ENCODE measurements around the gene CACNA2D4.

DNA sequence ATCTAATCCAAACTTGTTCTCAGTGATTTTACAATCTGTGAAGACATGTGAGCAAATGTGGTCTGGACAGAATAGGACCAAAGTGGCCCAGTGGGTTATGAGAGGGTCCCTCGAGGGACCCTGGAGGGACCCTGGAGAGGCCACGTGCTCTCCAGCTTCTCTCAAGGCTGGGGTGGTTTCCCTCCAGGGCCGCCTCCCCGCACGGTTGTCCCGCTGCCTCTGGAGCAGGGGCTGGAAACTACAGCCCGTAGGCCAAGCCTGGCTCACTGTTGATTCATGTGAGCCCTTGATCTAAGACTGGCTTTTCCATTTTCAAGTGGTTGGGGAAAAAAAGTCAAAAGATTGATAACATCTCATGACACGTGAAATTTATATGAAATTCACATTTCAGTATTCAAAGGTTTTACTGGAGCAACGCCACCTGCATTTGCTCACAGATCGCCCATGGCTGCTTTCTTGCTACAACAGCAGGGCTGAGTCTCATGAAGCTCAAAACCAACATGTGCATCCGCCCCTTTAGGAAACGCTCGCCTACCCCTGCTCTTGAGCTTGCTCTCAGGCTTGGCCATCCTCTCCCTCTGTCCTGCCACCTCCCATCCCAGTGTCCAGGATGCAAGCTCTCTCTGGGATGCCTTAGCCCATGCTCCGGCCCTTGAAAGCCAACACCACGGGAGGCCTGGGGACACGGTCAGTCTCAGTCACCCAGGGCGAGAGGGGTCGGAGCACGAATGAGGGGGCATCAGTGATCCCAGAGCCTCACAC, 110.2 kb downstream of the CACNA2D4 start:
- no peak for TF ChIP-seq EZH2phosphoT487 (IDR thresholded peaks at IDR 0.05; ENCODE audit: borderline replicate concordance)
- TF ChIP-seq, protein P1, sequence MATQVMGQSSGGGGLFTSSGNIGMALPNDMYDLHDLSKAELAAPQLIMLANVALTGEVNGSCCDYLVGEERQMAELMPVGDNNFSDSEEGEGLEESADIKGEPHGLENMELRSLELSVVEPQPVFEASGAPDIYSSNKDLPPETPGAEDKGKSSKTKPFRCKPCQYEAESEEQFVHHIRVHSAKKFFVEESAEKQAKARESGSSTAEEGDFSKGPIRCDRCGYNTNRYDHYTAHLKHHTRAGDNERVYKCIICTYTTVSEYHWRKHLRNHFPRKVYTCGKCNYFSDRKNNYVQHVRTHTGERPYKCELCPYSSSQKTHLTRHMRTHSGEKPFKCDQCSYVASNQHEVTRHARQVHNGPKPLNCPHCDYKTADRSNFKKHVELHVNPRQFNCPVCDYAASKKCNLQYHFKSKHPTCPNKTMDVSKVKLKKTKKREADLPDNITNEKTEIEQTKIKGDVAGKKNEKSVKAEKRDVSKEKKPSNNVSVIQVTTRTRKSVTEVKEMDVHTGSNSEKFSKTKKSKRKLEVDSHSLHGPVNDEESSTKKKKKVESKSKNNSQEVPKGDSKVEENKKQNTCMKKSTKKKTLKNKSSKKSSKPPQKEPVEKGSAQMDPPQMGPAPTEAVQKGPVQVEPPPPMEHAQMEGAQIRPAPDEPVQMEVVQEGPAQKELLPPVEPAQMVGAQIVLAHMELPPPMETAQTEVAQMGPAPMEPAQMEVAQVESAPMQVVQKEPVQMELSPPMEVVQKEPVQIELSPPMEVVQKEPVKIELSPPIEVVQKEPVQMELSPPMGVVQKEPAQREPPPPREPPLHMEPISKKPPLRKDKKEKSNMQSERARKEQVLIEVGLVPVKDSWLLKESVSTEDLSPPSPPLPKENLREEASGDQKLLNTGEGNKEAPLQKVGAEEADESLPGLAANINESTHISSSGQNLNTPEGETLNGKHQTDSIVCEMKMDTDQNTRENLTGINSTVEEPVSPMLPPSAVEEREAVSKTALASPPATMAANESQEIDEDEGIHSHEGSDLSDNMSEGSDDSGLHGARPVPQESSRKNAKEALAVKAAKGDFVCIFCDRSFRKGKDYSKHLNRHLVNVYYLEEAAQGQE (IDR thresholded peaks at IDR 0.05; ENCODE audit: low read depth) = no peak
- TF ChIP-seq EZH2 (IDR thresholded peaks at IDR 0.05) = no peak
- TF ChIP-seq, protein P2, sequence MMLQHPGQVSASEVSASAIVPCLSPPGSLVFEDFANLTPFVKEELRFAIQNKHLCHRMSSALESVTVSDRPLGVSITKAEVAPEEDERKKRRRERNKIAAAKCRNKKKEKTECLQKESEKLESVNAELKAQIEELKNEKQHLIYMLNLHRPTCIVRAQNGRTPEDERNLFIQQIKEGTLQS (IDR thresholded peaks at IDR 0.05) = no peak
- TF ChIP-seq, protein P3, sequence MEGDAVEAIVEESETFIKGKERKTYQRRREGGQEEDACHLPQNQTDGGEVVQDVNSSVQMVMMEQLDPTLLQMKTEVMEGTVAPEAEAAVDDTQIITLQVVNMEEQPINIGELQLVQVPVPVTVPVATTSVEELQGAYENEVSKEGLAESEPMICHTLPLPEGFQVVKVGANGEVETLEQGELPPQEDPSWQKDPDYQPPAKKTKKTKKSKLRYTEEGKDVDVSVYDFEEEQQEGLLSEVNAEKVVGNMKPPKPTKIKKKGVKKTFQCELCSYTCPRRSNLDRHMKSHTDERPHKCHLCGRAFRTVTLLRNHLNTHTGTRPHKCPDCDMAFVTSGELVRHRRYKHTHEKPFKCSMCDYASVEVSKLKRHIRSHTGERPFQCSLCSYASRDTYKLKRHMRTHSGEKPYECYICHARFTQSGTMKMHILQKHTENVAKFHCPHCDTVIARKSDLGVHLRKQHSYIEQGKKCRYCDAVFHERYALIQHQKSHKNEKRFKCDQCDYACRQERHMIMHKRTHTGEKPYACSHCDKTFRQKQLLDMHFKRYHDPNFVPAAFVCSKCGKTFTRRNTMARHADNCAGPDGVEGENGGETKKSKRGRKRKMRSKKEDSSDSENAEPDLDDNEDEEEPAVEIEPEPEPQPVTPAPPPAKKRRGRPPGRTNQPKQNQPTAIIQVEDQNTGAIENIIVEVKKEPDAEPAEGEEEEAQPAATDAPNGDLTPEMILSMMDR (IDR thresholded peaks at IDR 0.05 in 2 of 3, conservative IDR thresholded peaks at IDR 0.05 in 1 of 3; ENCODE audit: borderline replicate concordance in 1 of 3, insufficient read depth in 1 of 3, low read depth in 2 of 3, low read length in 2 of 3) = no peak
- TF ChIP-seq, protein P4, sequence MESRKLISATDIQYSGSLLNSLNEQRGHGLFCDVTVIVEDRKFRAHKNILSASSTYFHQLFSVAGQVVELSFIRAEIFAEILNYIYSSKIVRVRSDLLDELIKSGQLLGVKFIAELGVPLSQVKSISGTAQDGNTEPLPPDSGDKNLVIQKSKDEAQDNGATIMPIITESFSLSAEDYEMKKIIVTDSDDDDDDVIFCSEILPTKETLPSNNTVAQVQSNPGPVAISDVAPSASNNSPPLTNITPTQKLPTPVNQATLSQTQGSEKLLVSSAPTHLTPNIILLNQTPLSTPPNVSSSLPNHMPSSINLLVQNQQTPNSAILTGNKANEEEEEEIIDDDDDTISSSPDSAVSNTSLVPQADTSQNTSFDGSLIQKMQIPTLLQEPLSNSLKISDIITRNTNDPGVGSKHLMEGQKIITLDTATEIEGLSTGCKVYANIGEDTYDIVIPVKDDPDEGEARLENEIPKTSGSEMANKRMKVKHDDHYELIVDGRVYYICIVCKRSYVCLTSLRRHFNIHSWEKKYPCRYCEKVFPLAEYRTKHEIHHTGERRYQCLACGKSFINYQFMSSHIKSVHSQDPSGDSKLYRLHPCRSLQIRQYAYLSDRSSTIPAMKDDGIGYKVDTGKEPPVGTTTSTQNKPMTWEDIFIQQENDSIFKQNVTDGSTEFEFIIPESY (IDR thresholded peaks at IDR 0.05; ENCODE audit: extremely low read depth, insufficient replicate concordance, low read length) = no peak
- no peak for TF ChIP-seq YY1 (IDR thresholded peaks at IDR 0.05; ENCODE audit: extremely low read depth, insufficient replicate concordance, low read depth, low read length)
- no peak for TF ChIP-seq POLR2A (IDR thresholded peaks at IDR 0.05; ENCODE audit: borderline replicate concordance, extremely low read depth, insufficient read depth, insufficient read length)
- no peak for TF ChIP-seq ELF1 (IDR thresholded peaks at IDR 0.05; ENCODE audit: borderline replicate concordance, low read depth)
- no peak for TF ChIP-seq POLR2AphosphoS5 (IDR thresholded peaks at IDR 0.05; ENCODE audit: low read depth, low read length)
- no peak for TF ChIP-seq SP1 (IDR thresholded peaks at IDR 0.05; ENCODE audit: low read depth)
- TF ChIP-seq SIN3A (IDR thresholded peaks at IDR 0.05; ENCODE audit: low read depth) = no peak
